Kidney (tissue), 14 donors: ENCODE results near the gene MAOA. TPM values are rescaled to one million over a fixed set of nuclear protein-coding genes. Genes with fewer than 3 reads are reported as not detected.

Experiments used
- DNase-seq, 5 donors: peaks; one replicate each; pipeline ENCODE4 v3.0.0-alpha.2; 2013 to 2020
- FAIRE-seq: peaks from 2 replicates; lab custom pipeline; 2012; peaks lifted over from hg19 to GRCh38; lab: Jason Lieb, UNC
- H3K27ac ChIP-seq, 2 donors: one replicate each; pipeline ENCODE4 v1.7.0; 2013; ENCODE audit warnings: low read depth in 2 of 2, low read length in 2 of 2, inconsistent platforms in 1 of 2
- H3K27me3 ChIP-seq: one replicate; pipeline ENCODE4 v1.7.1; 2013; ENCODE audit warnings: low read length, inconsistent platforms; ENCODE audit not compliant: control insufficient read depth, insufficient read depth
- H3K36me3 ChIP-seq, 3 donors: one replicate each; pipeline versions ENCODE4 v1.7.0 to v1.7.1; 2013; ENCODE audit warnings: low read length in 3 of 3, control low read depth in 1 of 3, inconsistent platforms in 1 of 3; ENCODE audit not compliant: insufficient read depth in 3 of 3, control insufficient read depth in 2 of 3
- H3K4me1 ChIP-seq, 3 donors: one replicate each; pipeline versions ENCODE4 v1.7.0 to v1.7.1; 2013; ENCODE audit warnings: low read length in 3 of 3, inconsistent platforms in 1 of 3, low read depth in 1 of 3; ENCODE audit not compliant: control insufficient read depth in 2 of 3, insufficient read depth in 2 of 3
- H3K4me3 ChIP-seq, 3 donors: one replicate each; pipeline versions ENCODE4 v1.7.0 to v1.8.1; 2013; ENCODE audit warnings: low read length in 3 of 3, control low read depth in 1 of 3, inconsistent platforms in 1 of 3
- H3K9ac ChIP-seq, 3 donors: one replicate each; pipeline versions ENCODE4 v1.7.0 to v1.7.1; 2013; ENCODE audit warnings: low read length in 3 of 3, control low read depth in 1 of 3, inconsistent platforms in 1 of 3
- H3K9me3 ChIP-seq, 3 donors: one replicate each; pipeline versions ENCODE4 v1.7.0 to v1.7.1; 2013; ENCODE audit warnings: low read length in 3 of 3, control low read depth in 1 of 3, inconsistent platforms in 1 of 3; ENCODE audit not compliant: control insufficient read depth in 2 of 3, insufficient read depth in 1 of 3
- CTCF ChIP-seq: IDR thresholded peaks from 3 replicates; pipeline ENCODE4 v1.5.1; 2012; ENCODE audit warnings: mild to moderate bottlenecking, moderate library complexity, borderline replicate concordance; ENCODE audit not compliant: insufficient read depth; ENCODE audit errors: extremely low read depth
- intact Hi-C: fragments of 100-400 bp; cut with DNase I; formaldehyde crosslinking; loops from one replicate; pipeline ENCODE4 v1.11.1; 2022
- polyA plus RNA-seq: library from polyadenylated mRNA; stranded (reverse); fragments of 350-450 nt; fragmentation: Illumina TruSeq; extraction: RNeasy Lipid Tissue Mini Kit (QIAGEN cat#74804); gene quantifications from one replicate; pipeline ENCODE4 v1.2.3, GENCODE V29; 2014; ENCODE audit warnings: low read depth, low replicate concordance; ENCODE audit not compliant: insufficient read depth
- total RNA-seq: library from RNA; stranded (reverse); fragmentation: NEBNext Ultra II Directional; extraction: Animal tissue kit (Norgen Biotek cat#: 25700); gene quantifications from one replicate; pipeline ENCODE4 v1.2.1, GENCODE V29; 2021
- donor health status: control.
- donor health status: control.
- donor health status: control.
- donor health status: control.
- donor health status: control.
- donor health status: DM: yes; HTN: yes; CAD: no.
- donor health status: Normal renal cell carcinoma (clear cell type).

Gene MAOA
- total and polyA plus RNA-seq, 2 donors from 2014 or later, result 134 to 227 TPM

DNA sequence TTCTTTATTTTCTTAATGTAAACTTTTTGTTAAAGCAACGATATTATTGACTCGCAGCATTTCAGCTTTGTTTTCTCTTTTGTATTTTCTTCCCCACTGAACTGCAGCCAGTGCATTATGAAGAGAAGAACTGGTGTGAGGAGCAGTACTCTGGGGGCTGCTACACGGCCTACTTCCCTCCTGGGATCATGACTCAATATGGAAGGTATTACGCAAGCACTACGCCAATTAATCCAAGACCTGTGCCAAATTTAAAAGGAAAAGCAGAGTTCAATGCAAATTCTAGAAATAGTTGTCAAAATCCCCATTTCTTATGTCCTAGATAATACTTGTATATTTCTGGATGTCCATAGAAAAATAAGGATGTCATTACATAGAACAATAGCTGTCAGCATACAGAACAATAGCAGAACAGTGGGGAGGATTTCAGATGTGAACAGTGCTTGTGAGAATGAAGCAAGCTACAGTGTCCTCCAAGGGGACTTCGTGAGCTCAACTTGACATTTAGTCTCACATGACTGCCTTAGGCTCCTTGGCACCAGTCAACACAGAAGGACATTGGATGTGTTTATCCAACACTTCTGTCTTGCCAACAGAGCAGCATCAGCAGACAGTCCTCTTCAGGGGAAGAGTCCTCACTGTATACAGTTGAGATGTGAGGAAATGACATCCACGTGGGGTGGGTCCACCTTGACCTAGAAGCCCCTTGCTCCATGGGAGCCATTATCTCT is 85.9 kb downstream of the MAOA start:
- no peak for FAIRE-seq
- peaks cover 4% of the 10 kb centered on the region for H3K27me3 ChIP-seq
- H3K36me3 ChIP-seq, result peaks cover 0 to 8% (median 0%) of the 10 kb centered on the region in 3 donors
- no peak for DNase-seq
- intact Hi-C loops, result no loop called here
- TF ChIP-seq CTCF, result no peak
- no peaks in the 10 kb centered on the region for H3K9me3 ChIP-seq
- H3K4me3 ChIP-seq, result no peak overlapping the region
- peaks cover 0 to 14% (median 10%) of the 10 kb centered on the region in 3 donors for H3K4me1 ChIP-seq
- no peak overlapping the region for H3K9ac ChIP-seq
- H3K27ac ChIP-seq, result peak overlapping the region; percentile 53 to 87

DNA sequence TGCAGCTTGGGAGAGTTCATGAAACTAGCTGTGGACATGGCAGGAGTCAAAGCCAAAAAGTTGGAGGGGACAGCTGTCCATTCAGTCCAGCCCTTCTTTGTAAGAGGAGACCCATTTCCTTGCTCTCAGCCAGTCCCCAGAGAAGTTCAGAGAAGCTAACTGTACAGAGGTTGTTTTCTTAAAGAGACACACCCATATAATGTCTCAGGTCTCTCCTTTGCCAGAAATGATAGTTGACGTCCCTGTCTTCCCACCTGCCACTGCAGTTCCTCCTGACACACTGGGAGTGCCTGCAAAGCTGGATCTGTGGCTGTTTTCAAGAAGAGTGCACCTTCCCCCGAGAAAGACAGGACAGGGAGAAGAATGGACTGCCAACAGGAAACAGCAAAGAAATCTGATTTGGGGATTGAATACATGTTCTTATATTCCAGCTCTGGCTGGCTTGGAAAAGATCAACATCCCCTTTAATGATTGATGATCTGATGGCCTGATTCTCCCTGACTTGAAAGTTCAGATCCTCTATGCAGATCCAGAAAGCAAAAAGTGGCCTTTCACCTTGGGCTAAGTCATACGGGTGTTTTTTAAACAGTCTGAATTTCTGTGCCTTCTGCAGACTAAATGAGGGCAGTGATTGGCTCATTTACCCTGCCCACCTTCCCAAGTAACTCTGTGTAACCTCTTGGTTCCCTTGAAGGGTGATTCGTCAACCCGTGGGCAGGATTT is 87.2 kb downstream of the MAOA start:
- H3K9ac ChIP-seq, result no peak overlapping the region
- peaks cover 0 to 14% (median 10%) of the 10 kb centered on the region in 3 donors for H3K4me1 ChIP-seq
- peaks cover 6% of the 10 kb centered on the region for H3K27me3 ChIP-seq
- peaks cover 0 to 8% (median 0%) of the 10 kb centered on the region in 3 donors for H3K36me3 ChIP-seq
- peak overlapping the region in 2 of 3 donors; percentile 21 to 52 for H3K4me3 ChIP-seq
- no peaks in the 10 kb centered on the region for H3K9me3 ChIP-seq
- H3K27ac ChIP-seq, result peak overlapping the region; percentile 86 to 87
- intact Hi-C loops, result no loop called here
- DNase-seq, result no peak
- no peak for FAIRE-seq
- TF ChIP-seq CTCF, result no peak

- Histone ChIP-seq H3K36me3 (peaks cover 0 to 8% (median 0%) of the 10 kb centered on the region in 3 donors), H3K27ac (peak overlapping the region; percentile 86 to 87), H3K9ac (peak overlapping the region in 1 of 3 donors; percentile 55), H3K9me3 (no peaks in the 10 kb centered on the region), H3K27me3 (peaks cover 4% of the 10 kb centered on the region), H3K4me3 (peak overlapping the region in 2 of 3 donors; percentile 21 to 52), H3K4me1 (peaks cover 0 to 14% (median 10%) of the 10 kb centered on the region in 3 donors)
- FAIRE-seq, result peak; percentile 83
- intact Hi-C loops, result no loop called here
- no peak for TF ChIP-seq CTCF
- no peak for DNase-seq
These were observed 88.2 kb downstream of the MAOA start for GRCh38 chrX:43744284-43744683.
